HG03460 (cell line): ENCODE measurements around the gene STAC3.
"Not testable (repeated sequence)": the region's sequence is repeated elsewhere in the genome, so short reads cannot be mapped to it uniquely, and the experiment has no call there.

ENCODE experiments used
- ATAC-seq: cut with Tn5 transposase; IDR thresholded peaks from one replicate; pipeline ENCODE4 v1.9.1; 2021; ENCODE audit not compliant: unreplicated experiment

STAC3 gene

GRCh38 chr12:57250956-57251355 lies at the start of gene STAC3:
TSS of gene STAC3 (minus strand) at chr12:57251187. CDS start at chr12:57249636, 1,551 bp downstream.
- no peak for ATAC-seq

- ATAC-seq, result no peak
These were observed 48.6 kb upstream of the STAC3 start for GRCh38 chr12:57299514-57300016.

GRCh38 chr12:57296291-57296690 lies 45.3 kb upstream of the STAC3 start:
- ATAC-seq, result no peak

- ATAC-seq, result not testable (repeated sequence)
These were observed 31.1 kb upstream of the STAC3 start for GRCh38 chr12:57282073-57282472.

GRCh38 chr12:57280211-57281062 lies 29.4 kb upstream of the STAC3 start:
- peak; percentile 93 for ATAC-seq

GRCh38 chr12:57278465-57279381 lies 27.7 kb upstream of the STAC3 start:
- no peak for ATAC-seq

GRCh38 chr12:57276935-57277563 lies 26.1 kb upstream of the STAC3 start:
- no peak for ATAC-seq

- not testable (repeated sequence) for ATAC-seq
These were observed 25.2 kb upstream of the STAC3 start for GRCh38 chr12:57276233-57276632.

- no peak for ATAC-seq
These were observed 22.5 kb upstream of the STAC3 start for GRCh38 chr12:57273516-57273915.

GRCh38 chr12:57272337-57273151 lies 21.6 kb upstream of the STAC3 start:
- no peak for ATAC-seq

- ATAC-seq, result no peak
These were observed 20.0 kb upstream of the STAC3 start for GRCh38 chr12:57270966-57271470.

- ATAC-seq, result no peak
These were observed 17.3 kb upstream of the STAC3 start for GRCh38 chr12:57268264-57268663.

- no peak for ATAC-seq
These were observed 15.7 kb upstream of the STAC3 start for GRCh38 chr12:57266681-57267080.

- no peak for ATAC-seq
These were observed 12.1 kb upstream of the STAC3 start for GRCh38 chr12:57263096-57263495.

- ATAC-seq, result no peak
These were observed 11.3 kb upstream of the STAC3 start for GRCh38 chr12:57262126-57262822.

GRCh38 chr12:57261428-57261865 lies 10.5 kb upstream of the STAC3 start:
- ATAC-seq, result no peak

- no peak for ATAC-seq
These were observed 9.4 kb upstream of the STAC3 start for GRCh38 chr12:57260366-57260765.

- no peak for ATAC-seq
These were observed 8.3 kb upstream of the STAC3 start for GRCh38 chr12:57258977-57259970.
